ENCODE data around the gene SCUBE1.
"Not testable (repeated sequence)": the region's sequence is repeated elsewhere in the genome, so short reads cannot be mapped to it uniquely, and the experiment has no call there.

Gene SCUBE1

DNA sequence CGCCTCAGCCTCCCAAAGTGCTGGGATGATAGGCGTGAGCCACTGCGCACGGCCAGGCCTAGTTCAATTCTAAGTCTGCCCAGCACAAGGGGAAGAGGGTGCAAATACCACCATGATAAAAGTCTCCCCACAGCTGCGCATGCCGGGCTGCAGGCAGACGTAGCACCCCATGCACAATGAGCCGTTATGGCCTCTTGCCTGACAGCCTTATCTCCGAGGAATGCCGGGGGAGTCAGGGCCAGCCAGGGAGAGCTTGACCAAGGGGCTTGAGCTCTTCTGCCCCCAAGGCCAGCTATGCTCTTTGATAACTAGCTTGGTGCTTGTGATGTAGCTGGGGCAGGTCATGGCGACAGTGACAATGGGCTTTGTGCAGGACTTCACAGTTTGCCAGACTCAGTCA, 13.7 kb upstream of the SCUBE1 start:
- no peak for DNase-seq (ENCODE audit: low spot score)

DNA sequence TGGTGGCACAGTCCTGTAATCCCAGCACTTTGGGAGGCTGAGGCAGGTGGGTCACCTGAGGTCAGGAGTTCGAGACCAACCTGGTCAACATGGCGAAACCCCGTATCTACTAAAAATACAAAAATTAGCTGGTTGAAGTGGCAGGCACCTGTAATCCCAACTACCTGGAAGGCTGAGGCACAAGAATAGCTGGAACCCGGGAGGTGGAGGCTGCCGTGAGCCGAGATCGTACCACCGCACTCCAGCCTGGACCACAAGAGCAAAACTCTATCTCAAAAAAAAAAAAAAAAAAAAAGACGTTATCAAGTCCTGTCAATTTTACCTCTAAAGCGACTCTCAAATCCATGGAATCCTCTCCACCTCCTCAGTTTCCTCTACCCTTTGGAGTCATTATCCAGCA, 12.5 kb upstream of the SCUBE1 start:
- not testable (repeated sequence) for DNase-seq (ENCODE audit: low spot score)

DNA sequence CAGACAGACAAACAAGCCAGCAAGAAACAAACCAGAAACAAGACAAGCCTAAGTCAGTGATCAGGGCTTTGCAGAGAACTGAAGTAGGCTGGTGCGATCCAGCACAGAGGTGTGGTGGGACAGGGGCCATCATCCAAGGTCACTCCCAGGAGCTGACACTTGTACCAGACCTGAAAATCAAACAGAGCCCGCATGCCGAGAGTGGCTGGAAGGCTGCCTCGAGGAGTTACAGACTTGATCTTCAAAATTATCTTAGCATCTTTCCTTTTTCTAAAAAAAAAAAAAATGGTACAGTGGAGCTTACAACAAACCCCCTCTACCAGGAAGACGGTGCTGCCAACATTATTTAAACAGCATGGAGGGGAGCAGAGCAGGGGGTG, 8.8 kb upstream of the SCUBE1 start:
- no peak for DNase-seq (ENCODE audit: low spot score)

DNA sequence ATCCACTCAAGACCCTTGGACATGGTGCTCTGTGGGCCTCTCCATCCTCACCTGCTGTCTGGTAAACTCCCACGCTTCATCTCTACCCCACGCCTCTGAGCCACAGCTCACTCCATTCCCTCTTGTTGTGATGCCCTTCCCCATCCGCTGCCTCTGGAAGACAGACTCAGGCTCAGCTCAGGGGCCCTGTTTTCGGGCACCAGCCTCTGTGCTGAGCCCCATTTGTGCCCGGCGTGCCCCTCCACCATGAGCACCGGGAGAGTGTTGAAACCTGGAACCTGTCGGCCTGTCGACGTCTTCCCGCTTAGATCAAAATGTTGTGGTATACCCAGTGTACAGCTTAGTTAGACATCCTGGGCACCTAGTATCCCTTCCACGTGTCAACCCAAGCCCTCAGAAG, 6.5 kb upstream of the SCUBE1 start:
- DNase-seq (ENCODE audit: low spot score) = no peak

DNA sequence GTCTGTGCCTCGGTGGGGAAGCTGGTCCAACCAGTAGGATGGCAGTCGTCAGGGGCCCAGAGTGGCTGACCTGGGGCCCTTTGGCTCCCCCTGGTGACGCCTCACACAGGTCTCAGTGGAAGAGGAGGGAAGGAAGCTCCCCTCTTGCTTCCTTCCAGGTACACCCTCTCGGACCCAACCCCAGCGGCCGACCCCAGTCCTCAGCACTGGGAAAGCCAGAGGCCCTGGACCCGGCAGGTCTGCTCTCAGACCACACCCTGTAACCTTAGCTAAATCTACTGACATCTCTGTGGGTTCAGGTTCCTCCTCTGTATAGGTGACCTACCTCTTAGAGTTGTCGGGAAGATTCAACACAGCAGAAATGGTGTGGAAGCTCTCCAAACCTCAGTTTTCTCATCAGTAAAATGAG, 3.4 kb upstream of the SCUBE1 start:
- peak; percentile 31 for DNase-seq (ENCODE audit: low spot score)

DNA sequence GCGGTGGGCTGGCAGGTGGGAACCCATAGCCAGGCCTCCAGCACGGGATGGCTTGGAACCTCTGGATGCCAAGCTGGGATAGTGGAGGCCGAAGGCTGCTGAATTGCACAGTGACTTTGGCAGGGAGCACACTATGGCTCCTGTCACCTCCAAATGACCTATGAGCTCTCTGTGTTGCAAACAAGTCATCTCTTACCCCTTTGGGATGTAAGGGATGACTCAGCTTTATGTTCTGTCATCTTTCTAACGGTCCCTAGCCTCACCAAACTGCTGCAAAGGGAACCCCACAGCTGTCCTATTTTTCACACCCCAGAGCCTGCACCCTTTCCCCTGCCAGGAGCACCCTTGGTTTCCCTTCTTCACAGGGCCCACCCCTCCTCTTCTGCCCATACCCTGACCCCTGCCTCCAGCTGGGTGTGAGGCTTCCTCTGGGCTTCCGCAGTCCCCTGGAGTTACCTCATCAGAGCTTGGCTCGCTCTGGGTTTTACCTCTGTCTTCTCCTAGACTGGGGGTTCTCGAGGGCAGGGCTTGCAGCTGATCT, 2.7 kb upstream of the SCUBE1 start:
- DNase-seq (ENCODE audit: low spot score) = peak; percentile 26

DNA sequence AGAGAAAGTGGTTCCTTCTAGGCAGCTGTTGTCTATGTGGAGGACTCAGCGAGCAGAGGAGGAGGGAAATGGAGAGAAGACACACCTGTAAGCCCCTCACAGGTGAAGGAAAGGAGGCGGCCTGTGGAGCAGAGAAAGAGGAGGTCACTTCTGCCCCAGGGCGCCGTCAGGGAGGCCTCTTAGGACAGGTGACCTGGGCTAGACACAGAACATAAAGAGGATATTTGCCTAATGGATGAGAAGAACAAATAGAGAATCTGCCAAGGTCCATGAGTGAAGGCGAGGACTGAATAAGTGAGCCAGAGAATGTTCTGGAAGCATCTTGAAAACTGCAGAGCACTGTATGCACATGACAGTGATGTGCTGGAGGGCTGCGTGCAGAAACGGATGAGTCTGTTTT, 2.2 kb upstream of the SCUBE1 start:
- DNase-seq (ENCODE audit: low spot score) = no peak

DNA sequence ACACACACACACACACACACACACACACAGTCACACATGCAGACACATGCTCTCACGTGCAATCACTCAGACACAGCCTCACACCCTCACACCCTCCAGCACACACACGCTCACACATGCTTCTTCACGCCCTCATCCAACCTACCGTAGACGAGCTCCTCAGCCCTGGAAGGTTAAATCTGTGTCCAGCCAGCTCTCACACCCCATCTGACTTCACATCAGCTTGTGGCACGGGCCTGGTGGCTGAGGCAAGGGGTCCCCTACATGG, 1.3 kb upstream of the SCUBE1 start:
- DNase-seq (ENCODE audit: low spot score) = no peak

DNA sequence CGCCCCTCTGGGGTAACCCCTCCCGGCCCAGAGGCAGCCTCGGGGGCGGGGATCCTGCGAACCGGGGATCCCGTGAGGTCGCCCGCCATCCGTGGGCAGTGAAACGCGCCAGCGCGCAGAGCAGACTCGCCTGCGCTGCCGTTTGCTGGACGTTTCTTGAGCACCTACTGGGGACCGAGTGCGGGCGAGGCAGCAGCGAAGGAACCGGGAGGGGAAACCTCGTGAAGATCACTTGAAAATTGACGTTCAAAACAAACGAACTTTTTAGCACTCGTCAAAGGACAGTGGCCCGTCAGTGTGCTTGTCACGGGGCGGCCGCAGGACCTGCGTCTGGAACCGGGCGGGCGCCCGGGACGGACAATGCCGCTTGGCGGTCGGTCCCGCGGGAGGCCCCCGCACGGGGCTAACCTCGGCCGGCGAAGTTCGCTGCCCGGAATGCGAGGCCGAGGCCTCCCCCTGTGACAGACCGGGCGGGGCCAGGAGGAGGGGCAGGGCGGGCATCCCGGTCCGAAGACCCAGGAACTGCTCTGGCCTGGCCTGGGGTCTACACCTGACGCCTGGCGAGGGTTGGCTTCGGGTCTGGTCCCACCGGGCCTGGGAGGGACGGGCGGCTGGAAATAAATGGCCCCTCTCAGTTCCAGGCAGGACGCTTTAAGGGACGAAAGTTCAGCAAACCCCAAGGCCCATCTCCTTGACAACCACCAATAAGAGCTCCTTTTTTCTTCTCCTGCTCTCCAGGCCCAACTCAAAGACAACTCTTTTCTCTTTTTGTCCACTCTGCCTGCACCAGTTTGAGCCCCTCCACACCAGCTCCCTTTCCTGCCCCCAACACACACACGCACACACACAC, 723 bp upstream of the SCUBE1 start:
- no peak for DNase-seq (ENCODE audit: low spot score)

DNA sequence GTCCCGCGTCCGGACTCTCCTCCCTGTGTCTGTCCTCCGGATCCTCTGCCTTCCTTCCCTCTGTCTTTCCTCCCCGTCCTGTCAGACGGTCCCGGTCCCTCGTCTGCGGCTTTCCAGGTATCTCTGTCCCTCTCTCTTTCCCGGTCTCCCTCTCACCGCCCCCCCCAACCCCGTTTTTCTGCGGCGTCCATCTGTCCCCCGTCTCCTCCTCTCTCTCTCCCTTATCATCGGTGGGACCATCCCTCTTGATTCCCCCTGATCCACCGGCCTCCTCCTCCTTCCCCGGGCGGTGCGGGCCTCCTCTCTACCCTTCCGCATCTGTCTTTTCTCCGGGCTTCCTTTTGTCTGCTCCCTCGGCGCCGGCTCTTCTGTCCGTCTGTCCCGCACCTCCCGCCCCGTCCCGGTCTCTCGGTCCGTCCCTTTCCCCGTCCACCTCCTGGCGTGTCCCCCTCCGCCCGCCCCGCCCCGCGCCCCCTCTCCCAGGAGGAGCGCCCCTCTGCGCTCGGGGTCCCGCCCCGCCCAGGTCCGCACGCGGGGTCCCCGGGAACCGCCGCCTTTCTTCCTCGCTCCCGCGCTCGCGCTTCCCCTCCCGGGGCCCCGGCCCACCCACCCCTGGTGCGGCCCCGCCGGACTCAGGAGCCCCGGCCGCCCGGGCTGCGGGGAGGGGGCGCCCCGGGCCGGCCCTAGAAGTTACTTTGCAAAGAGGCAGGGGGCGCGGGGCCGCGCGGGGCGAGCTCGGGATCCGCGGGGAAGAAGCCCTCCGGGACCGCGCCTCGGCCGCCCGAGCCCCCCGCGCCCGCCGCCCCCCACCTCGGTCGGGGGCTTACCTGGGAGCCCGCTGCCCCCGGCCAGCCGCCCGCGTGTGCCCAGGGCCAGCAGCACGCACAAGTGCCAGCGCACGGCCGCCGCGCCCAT, 568 bp downstream of the SCUBE1 start:
- DNase-seq (ENCODE audit: low spot score) = no peak

DNA sequence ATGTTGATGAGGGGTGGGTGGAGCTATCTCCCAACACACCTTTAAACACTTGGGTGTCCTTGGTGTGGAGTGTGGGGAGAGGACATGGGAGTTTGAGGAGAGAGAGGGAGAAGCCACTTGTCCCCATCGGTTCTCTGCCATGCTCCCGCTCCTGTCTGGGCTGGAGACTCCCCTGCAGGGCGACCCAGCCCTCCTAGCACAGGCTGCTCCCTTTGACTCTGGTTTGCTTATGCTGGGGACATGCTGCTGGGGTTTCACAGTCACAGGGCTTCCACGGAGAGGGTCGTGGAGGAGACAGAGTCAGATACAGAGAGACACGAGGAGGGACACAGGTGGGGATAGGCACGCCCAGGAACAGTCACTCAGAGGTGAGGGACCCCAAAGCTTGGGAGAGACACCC, 1.6 kb downstream of the SCUBE1 start:
- DNase-seq (ENCODE audit: low spot score) = no peak

DNA sequence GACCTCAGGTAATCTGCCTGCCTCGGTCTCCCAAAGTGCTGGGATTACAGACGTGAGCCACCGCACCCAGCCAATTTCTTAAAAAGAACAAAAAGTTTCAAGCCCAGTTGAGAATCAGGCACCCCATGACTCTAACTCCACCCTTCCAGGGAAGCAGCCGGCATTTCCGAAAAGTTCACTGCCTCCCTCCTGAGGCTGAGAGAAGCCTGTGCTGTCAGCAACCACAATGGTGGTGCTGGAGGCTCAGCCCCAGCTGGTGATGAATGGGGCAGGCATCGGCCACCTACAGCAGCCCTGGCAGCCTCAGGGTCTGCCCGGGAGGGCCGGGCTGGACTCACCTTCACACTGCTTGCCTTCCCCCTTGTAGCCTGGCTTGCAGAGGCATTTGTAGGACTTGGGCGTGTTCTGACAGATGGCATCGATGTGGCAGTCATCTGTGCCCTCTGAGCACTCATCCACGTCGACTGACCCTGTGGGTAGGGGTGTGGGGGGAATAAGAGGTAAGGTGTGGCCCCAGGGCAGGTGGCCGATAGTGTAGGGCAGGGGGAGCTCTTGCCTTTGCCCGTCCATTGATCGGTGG, 4.3 kb downstream of the SCUBE1 start:
- no peak for DNase-seq (ENCODE audit: low spot score)

DNA sequence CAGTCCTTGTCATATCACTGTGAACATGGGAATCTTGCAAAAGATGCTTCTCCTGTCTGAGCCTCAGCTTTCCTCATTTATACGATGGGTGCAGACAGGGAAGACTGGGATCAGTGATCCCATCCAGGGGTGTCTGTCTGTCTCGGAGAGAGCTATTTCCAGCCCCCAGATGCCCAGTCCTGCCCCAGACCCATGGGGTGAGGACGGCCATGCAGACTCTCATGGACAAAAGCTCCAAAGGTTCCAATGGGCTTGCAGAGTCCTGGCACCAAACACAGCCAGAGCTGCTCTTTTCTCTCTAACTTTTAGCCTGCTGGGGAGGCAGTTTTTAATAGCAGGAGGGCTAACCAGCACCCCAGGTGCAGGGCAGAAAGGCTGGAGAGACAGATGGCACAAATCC, 5.2 kb downstream of the SCUBE1 start:
- no peak for DNase-seq (ENCODE audit: low spot score)

DNA sequence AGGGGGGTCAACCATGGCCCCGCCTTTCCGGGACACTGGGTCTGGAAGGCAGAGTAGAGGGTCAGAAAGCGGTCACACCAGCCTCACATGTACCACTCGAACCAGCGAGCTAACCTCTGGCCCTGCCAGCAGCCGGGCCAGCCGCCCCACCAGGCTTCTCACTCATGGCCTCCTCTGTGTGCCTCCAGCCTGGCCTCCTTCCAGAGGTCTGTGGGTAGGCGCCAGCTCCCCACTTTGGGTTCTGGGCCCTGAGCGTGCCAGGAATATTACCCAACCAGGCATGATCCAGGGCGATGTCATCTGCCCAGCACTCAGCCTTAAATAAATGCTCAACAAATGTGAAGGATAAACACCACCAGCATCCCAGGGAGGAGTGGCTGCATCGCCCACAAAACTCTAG, 5.8 kb downstream of the SCUBE1 start:
- DNase-seq (ENCODE audit: low spot score) = no peak

DNA sequence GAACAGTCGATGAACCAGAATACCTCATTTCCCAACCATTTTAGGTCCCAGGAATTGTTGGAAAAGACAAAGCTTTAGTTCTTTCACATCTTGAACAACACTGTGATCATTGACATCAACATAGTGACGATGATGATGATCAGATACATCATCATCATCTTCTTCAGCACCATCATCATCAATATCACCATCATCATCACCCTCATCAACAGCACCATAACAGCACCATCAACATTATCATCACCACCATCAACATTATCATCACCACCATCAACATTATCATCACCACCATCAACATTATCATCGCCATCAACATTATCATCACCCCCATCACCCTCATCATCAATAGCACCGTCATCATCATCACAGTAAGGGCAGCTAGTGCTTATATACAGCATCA, 8.8 kb downstream of the SCUBE1 start:
- DNase-seq (ENCODE audit: low spot score) = no peak

DNA sequence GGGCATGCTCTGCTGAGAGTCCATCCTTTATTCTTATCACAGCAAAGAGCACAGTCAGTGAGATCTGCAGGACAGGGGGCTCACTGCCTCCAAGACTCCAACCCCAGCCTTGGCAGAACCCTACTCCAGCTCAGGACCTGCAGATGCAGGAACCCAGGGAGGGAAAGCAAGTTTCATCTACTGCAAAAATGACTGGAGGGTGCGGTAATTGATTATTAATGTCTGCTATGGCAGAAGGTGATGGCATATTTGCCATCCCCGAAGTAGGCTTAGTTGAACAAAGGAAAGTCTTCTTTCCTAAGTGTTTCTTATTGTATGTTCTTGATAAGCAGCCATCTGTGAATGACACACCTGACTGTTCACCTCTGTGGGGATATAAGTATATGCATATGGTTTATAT, 9.2 kb downstream of the SCUBE1 start:
- DNase-seq (ENCODE audit: low spot score) = no peak

DNA sequence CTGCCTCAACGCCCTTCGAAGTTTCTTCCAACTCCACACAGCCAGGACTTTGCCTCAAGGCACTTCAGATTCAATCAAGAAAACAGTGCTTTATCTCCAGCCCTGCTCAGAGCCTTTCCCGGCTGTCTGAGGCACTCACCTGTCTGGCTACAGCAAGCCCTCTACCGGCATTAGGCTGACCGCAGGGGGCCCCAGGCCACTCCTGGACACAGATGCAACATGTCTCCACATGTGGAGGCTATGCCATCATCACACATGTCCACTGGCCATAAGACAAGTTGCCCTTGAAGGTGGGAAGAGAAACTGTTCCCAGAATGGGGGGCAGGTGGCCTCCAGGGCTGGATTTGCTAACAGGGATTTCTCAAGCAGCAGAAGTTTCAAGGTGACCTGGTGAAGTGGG, 10.0 kb downstream of the SCUBE1 start:
- DNase-seq (ENCODE audit: low spot score) = no peak

DNA sequence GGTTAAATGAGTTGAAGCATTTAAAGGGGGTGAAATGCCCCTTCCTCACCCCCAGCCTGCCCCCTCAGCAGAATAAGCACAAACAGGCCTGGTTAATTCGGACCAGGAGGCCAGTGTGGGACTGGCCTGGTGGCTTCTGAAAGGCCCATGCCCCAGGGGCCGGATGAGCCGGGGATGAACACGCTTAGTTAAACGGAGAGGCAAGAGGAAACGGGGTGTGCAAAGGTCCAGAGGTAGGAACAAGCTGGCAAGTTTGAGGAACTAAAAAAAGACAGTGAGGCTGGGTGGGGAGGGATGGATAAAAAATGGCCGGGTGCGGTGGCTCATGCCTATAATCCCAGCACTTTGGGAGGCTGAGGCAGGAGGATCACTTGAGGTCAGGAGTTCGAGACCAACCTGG, 11.5 kb downstream of the SCUBE1 start:
- no peak for DNase-seq (ENCODE audit: low spot score)

DNA sequence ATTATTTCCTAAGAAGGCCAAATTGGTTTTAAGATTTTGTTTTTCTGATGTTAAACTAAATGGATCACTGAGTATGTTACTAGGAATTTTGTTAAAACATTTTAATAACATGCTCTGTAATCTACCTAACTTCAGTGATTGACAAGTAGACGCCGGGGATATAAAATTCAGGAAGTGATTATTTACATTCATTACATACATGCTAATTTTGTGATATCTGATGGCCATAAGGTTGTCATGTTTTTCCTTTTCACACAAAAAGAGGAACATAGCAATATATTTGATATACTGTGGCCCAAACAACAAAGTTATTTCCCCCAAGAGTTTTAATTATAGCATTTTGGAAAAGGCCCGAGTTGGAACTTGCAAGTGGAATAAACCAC, 12.1 kb downstream of the SCUBE1 start:
- no peak for DNase-seq (ENCODE audit: low spot score)

DNA sequence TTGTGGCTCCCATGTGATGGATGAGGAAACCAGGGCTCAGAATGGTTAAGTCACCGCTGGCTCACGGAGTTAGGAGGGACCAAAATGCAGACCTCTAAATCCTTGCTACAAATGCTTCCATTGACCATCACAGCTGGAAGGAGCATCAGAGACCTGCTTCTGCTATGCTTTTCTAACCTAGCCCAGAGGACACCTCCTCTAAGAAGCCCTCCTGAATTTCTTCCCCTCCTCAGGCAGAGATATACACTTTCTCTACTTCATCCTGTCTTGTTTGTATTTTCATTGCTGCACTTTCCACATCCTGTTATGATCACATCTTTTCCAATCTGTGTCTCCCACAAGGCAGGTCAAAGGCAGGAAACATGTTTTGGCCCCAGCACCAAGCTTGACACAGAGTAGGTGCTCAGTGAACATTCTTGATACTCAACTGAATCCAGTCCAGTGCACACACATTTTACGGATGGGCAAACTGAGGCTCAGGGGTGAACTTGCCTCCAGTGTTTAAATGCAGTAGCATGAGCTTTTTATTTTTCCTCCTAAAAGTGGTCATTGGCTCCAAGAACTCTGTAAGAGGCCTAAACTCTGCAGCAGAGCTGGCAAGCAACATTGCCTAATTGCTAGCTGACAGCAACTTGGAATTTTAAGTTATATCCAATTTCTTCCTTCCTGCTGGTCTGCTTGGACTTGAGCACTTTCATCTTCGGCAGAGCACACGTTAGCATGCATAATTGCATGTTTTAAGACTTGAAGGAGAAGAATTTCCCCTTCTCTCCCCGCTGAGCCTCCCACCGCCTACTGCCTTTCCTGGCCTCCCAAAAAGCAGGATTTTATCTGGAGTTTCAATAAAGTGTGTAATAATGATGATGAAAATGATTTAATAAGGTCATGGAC, 12.7 kb downstream of the SCUBE1 start:
- DNase-seq (ENCODE audit: low spot score) = no peak

DNA sequence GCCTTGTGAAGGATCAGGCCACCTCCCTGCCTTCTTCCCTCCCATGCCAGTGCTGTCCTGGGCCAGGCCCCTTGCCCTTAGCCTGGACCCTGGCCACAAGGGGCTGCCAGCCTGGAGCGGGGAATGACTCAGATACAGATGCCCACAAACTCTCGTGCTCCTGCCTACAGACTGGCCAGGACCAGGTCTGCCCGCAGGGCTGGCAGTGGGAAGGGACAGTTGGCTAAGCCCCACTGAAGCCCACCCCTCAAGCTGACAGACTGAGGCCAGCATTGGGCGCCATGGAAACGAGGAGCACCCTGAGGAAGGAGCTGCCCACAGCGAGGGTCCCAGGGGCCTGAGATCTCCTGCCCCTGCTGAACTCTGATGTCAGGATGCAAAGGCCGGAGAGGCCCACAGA, 14.1 kb downstream of the SCUBE1 start:
- no peak for DNase-seq (ENCODE audit: low spot score)

DNA sequence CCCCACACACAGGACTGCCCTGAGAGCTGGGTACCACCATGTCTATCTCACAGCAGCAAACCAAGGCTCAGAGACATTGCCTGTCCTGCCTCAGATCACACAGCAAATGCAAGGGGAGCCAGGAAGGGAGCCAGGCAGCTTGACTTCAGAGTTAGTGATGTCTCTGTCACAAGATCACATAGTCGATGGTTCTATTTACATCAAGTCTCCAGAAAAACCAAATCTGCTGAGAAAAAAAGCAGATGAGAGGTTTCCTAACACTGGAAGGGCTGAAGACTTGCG, 16.1 kb downstream of the SCUBE1 start:
- DNase-seq (ENCODE audit: low spot score) = no peak

Data from kidney capillary endothelial cell (primary cell).